ENCODE measurements around the gene RPS6KC1. TPM values are rescaled to one million over a fixed set of nuclear protein-coding genes. Genes with fewer than 3 reads are reported as not detected.
"Not testable (repeated sequence)": the region's sequence is repeated elsewhere in the genome, so short reads cannot be mapped to it uniquely, and the experiment has no call there.

Gene RPS6KC1
- polyA plus RNA-seq, 1 donor (not counting 4 experiments of a cell fraction or from before 2014, with no cell fraction given): 13.0 TPM

DNA sequence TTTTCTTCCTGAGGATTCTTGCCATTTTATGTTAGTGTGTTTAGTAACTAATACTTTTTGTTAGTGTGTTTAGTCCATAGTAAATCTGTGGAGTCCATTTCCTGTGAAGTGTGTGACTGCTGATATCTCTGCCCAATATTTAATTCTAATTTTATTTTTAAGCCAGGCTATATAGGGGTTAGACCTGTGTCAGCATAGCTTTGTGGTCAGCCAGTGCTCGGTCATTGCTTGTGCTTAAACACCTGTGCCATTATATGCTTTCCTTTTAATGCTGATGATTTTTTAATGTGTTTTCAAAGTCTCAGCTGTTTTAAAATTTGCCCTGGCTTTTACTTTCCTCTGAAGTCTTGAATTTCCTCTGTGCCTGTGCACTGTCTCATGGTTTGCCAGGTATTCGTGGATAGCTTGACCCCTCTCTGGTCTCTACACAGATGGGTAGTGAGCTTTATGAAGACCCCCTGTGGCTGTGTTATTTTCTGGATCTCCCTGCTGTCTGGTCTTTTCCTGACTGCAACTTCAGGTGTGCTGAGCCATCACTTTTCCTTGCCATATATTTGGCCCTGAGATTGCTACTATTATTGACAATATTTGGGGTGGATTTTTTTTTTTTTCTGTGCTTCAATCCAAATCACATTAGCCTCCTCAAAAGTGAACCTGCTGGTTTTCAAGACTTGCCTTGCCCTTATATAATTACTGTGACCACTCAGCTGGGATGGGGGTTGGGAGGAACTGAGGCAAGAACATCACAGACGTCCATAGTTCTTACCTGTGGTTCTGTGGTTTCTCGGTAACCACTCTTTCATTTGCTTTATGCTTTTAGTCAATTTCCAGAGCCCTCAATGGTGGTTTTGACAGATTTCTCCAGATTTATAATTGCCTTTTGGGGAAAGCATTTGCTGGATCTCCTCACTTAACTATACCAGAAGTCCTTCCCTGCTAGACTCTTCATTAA, 59.6 kb downstream of the RPS6KC1 start:
- Histone ChIP-seq H3K9ac (ENCODE audit: control insufficient read depth, extremely low read depth, insufficient read depth, low read length) (no peak overlapping the region), H3K9me3 (ENCODE audit: control insufficient read depth, low read depth, low read length) (no peaks in the 10 kb centered on the region), H4K20me1 (ENCODE audit: control insufficient read depth, extremely low read depth, insufficient read depth, low read length) (no peaks in the 10 kb centered on the region), H3K27ac (ENCODE audit: control insufficient read depth, insufficient read depth, low read length) (no peak overlapping the region), H3K79me2 (ENCODE audit: control insufficient read depth, insufficient read depth, low read length) (no peaks in the 10 kb centered on the region), H3K4me1 (ENCODE audit: control insufficient read depth, extremely low read depth, insufficient read depth, low read length) (no peaks in the 10 kb centered on the region), H3K4me3 (ENCODE audit: control insufficient read depth in 2 of 3, extremely low read depth in 1 of 3, insufficient read depth in 2 of 3, low read depth in 1 of 3, low read length in 3 of 3) (no peak overlapping the region), H3K36me3 (ENCODE audit: control insufficient read depth in 2 of 2, extremely low read depth in 1 of 2, insufficient read depth in 2 of 2, low read length in 2 of 2) (no peaks in the 10 kb centered on the region), H2AFZ (ENCODE audit: control insufficient read depth, low read length) (no peak overlapping the region), H3K9me1 (ENCODE audit: control insufficient read depth, extremely low read depth, insufficient read depth, low read length) (no peaks in the 10 kb centered on the region), H3K27me3 (ENCODE audit: control insufficient read depth, extremely low read depth, insufficient read depth, low read length) (no peaks in the 10 kb centered on the region), H3K4me2 (ENCODE audit: control insufficient read depth, extremely low read depth, insufficient read depth, low read depth, low read length) (no peak overlapping the region)
- DNase-seq (ENCODE audit: low read depth, low spot score): no peak
- dilution Hi-C loops (cut with MboI; ENCODE audit: extremely low pct_ligation_motif_present, low sequenced_read_pairs): no loop called here
- TF ChIP-seq, protein P1, sequence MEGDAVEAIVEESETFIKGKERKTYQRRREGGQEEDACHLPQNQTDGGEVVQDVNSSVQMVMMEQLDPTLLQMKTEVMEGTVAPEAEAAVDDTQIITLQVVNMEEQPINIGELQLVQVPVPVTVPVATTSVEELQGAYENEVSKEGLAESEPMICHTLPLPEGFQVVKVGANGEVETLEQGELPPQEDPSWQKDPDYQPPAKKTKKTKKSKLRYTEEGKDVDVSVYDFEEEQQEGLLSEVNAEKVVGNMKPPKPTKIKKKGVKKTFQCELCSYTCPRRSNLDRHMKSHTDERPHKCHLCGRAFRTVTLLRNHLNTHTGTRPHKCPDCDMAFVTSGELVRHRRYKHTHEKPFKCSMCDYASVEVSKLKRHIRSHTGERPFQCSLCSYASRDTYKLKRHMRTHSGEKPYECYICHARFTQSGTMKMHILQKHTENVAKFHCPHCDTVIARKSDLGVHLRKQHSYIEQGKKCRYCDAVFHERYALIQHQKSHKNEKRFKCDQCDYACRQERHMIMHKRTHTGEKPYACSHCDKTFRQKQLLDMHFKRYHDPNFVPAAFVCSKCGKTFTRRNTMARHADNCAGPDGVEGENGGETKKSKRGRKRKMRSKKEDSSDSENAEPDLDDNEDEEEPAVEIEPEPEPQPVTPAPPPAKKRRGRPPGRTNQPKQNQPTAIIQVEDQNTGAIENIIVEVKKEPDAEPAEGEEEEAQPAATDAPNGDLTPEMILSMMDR (optimal IDR thresholded peaks at IDR 0.05 in 1 of 3, IDR thresholded peaks at IDR 0.05 in 1 of 3, conservative IDR thresholded peaks at IDR 0.05 in 1 of 3; ENCODE audit: extremely low read depth in 1 of 3, insufficient read depth in 2 of 3, low read length in 3 of 3): no peak
- TF ChIP-seq EZH2 (IDR thresholded peaks at IDR 0.05; ENCODE audit: low read length): no peak
- no peak for FAIRE-seq

DNA sequence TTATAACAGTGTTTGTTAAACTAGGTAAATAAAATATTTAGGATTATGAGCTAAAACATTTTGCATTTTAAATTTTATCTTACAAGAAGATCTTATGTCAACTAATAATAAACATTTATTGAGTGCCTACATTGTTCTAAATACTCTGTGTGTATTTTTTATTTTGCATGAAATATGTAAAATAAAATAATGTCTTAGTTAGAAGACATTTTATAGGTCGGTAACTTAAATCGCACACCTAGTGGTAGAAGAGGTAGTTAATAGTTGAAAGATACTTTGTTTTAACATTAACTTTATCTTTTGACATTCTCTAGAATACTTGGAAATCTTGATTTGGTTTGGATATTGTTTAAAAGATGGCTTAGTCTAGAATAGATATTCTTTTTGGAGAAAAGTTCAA, 60.5 kb downstream of the RPS6KC1 start:
- DNase-seq (ENCODE audit: low read depth, low spot score) (no peak), FAIRE-seq (no peak)
- H4K20me1 ChIP-seq (ENCODE audit: control insufficient read depth, extremely low read depth, insufficient read depth, low read length): no peaks in the 10 kb centered on the region
- H3K9me3 ChIP-seq (ENCODE audit: control insufficient read depth, low read depth, low read length): no peaks in the 10 kb centered on the region
- H3K4me3 ChIP-seq (ENCODE audit: control insufficient read depth in 2 of 3, extremely low read depth in 1 of 3, insufficient read depth in 2 of 3, low read depth in 1 of 3, low read length in 3 of 3): no peak overlapping the region
- dilution Hi-C loops (cut with MboI; ENCODE audit: extremely low pct_ligation_motif_present, low sequenced_read_pairs): no loop called here
- no peaks in the 10 kb centered on the region for H3K79me2 ChIP-seq (ENCODE audit: control insufficient read depth, insufficient read depth, low read length)
- H3K4me2 ChIP-seq (ENCODE audit: control insufficient read depth, extremely low read depth, insufficient read depth, low read depth, low read length): no peak overlapping the region
- no peaks in the 10 kb centered on the region for H3K27me3 ChIP-seq (ENCODE audit: control insufficient read depth, extremely low read depth, insufficient read depth, low read length)
- H2AFZ ChIP-seq (ENCODE audit: control insufficient read depth, low read length): no peak overlapping the region
- no peak overlapping the region for H3K27ac ChIP-seq (ENCODE audit: control insufficient read depth, insufficient read depth, low read length)
- no peaks in the 10 kb centered on the region for H3K36me3 ChIP-seq (ENCODE audit: control insufficient read depth in 2 of 2, extremely low read depth in 1 of 2, insufficient read depth in 2 of 2, low read length in 2 of 2)
- H3K9ac ChIP-seq (ENCODE audit: control insufficient read depth, extremely low read depth, insufficient read depth, low read length): no peak overlapping the region
- H3K4me1 ChIP-seq (ENCODE audit: control insufficient read depth, extremely low read depth, insufficient read depth, low read length): no peaks in the 10 kb centered on the region
- TF ChIP-seq EZH2 (IDR thresholded peaks at IDR 0.05; ENCODE audit: low read length): no peak
- TF ChIP-seq, protein P1 (optimal IDR thresholded peaks at IDR 0.05 in 1 of 3, IDR thresholded peaks at IDR 0.05 in 1 of 3, conservative IDR thresholded peaks at IDR 0.05 in 1 of 3; ENCODE audit: extremely low read depth in 1 of 3, insufficient read depth in 2 of 3, low read length in 3 of 3): no peak
- no peaks in the 10 kb centered on the region for H3K9me1 ChIP-seq (ENCODE audit: control insufficient read depth, extremely low read depth, insufficient read depth, low read length)

DNA sequence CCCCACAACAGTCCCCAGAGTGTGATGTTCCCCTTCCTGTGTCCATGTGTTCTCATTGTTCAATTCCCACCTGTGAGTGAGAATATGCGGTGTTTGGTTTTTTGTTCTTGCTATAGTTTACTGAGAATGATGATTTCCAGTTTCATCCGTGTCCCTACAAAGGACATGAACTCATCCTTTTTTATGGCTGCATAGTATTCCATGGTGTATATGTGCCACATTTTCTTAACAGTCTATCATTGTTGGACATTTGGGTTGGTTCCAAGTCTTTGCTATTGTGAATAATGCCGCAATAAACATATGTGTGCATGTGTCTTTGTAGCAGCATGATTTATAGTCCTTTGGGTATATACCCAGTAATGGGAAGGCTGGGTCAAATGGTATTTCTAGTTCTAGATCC, 61.7 kb downstream of the RPS6KC1 start:
- H3K9ac ChIP-seq (ENCODE audit: control insufficient read depth, extremely low read depth, insufficient read depth, low read length); dilution Hi-C loops (cut with MboI; ENCODE audit: extremely low pct_ligation_motif_present, low sequenced_read_pairs); H3K36me3 ChIP-seq (ENCODE audit: control insufficient read depth in 2 of 2, extremely low read depth in 1 of 2, insufficient read depth in 2 of 2, low read length in 2 of 2); H4K20me1 ChIP-seq (ENCODE audit: control insufficient read depth, extremely low read depth, insufficient read depth, low read length); FAIRE-seq; H3K9me3 ChIP-seq (ENCODE audit: control insufficient read depth, low read depth, low read length); H3K4me3 ChIP-seq (ENCODE audit: control insufficient read depth in 2 of 3, extremely low read depth in 1 of 3, insufficient read depth in 2 of 3, low read depth in 1 of 3, low read length in 3 of 3); H3K27me3 ChIP-seq (ENCODE audit: control insufficient read depth, extremely low read depth, insufficient read depth, low read length); H3K9me1 ChIP-seq (ENCODE audit: control insufficient read depth, extremely low read depth, insufficient read depth, low read length); DNase-seq (ENCODE audit: low read depth, low spot score); H3K4me1 ChIP-seq (ENCODE audit: control insufficient read depth, extremely low read depth, insufficient read depth, low read length); H2AFZ ChIP-seq (ENCODE audit: control insufficient read depth, low read length); H3K4me2 ChIP-seq (ENCODE audit: control insufficient read depth, extremely low read depth, insufficient read depth, low read depth, low read length); H3K79me2 ChIP-seq (ENCODE audit: control insufficient read depth, insufficient read depth, low read length); H3K27ac ChIP-seq (ENCODE audit: control insufficient read depth, insufficient read depth, low read length): not testable (repeated sequence)

All from keratinocyte (primary cell).